SK-N-MC (cell line): Measurements from ENCODE around the gene GTF2H3.

Source experiments
- DNase-seq: peaks from one replicate; pipeline ENCODE4 v3.0.0-alpha.2; 2011; ENCODE audit warnings: low read depth, low spot score
- H3K27ac ChIP-seq: fragments of 200-600 bp; sonication (generic); 2 replicates; pipeline ENCODE4 v1.5.1; 2016; ENCODE audit warnings: mixed run types
- H3K36me3 ChIP-seq: fragments of 200-600 bp; sonication (generic); 2 replicates; pipeline ENCODE4 v1.6.1; 2017; ENCODE audit warnings: antibody characterized with exemption, low read length, mixed read lengths; ENCODE audit not compliant: insufficient read depth
- H3K4me3 ChIP-seq: fragments of 200-600 bp; sonication (generic); 2 replicates; pipeline ENCODE4 v1.5.1; 2016
- H3K9ac ChIP-seq: fragments of 200-600 bp; sonication (generic); 2 replicates; pipeline ENCODE4 v1.8.0; 2017; ENCODE audit warnings: mixed run types, mixed read lengths; ENCODE audit not compliant: insufficient read length
- H3K9me3 ChIP-seq: fragments of 200-600 bp; sonication (generic); 2 replicates; pipeline ENCODE4 v1.6.1; 2017; ENCODE audit warnings: low read depth, mild to moderate bottlenecking, antibody characterized with exemption, low read length, moderate library complexity, mixed read lengths
- EZH2 ChIP-seq: fragments of 200-600 bp; sonication (generic); IDR thresholded peaks from one replicate; pipeline ENCODE4 v1.6.1; 2017; ENCODE audit warnings: antibody characterized with exemption
- FOXP2 ChIP-seq: optimal IDR thresholded peaks from 2 replicates; pipeline ENCODE3; 2011; ENCODE audit warnings: mild to moderate bottlenecking, moderate library complexity; ENCODE audit not compliant: insufficient read depth; ENCODE audit errors: extremely low read length, control extremely low read depth
- POLR2AphosphoS5 ChIP-seq: IDR thresholded peaks from 2 replicates; pipeline ENCODE4 v1.6.1; 2012; ENCODE audit warnings: mild to moderate bottlenecking, low read depth, low read length, borderline replicate concordance

The GTF2H3 gene

GRCh38 chr12:123621101-123621500, 12.5 kb upstream of the GTF2H3 start:
- TF ChIP-seq FOXP2 = no peak
- no peak for TF ChIP-seq EZH2
- TF ChIP-seq POLR2AphosphoS5 = no peak; the same call in 1 of the 2 replicates
- H3K9me3 ChIP-seq = no peaks in the 10 kb centered on the region
- H3K36me3 ChIP-seq = peaks cover 79% of the 10 kb centered on the region
- H3K9ac ChIP-seq = no peak overlapping the region
- H3K4me3 ChIP-seq = no peak overlapping the region
- H3K27ac ChIP-seq = no peak overlapping the region
- DNase-seq = no peak

GRCh38 chr12:123621619-123622530, 11.8 kb upstream of the GTF2H3 start:
- DNase-seq = no peak
- Histone ChIP-seq H3K9me3 (no peaks in the 10 kb centered on the region), H3K36me3 (peaks cover 79% of the 10 kb centered on the region), H3K27ac (peak overlapping the region; percentile 62; the same call in 1 of the 2 replicates), H3K9ac (no peak overlapping the region), H3K4me3 (no peak overlapping the region)
- TF ChIP-seq EZH2 (no peak), POLR2AphosphoS5 (no peak), FOXP2 (no peak)

- no peak for DNase-seq
- TF ChIP-seq POLR2AphosphoS5 = no peak
- TF ChIP-seq FOXP2 = no peak
- TF ChIP-seq EZH2 = no peak
- peak overlapping the region; percentile 79 for H3K27ac ChIP-seq
- H3K4me3 ChIP-seq = peak overlapping the region; percentile 88
- H3K9ac ChIP-seq = peak overlapping the region; percentile 98
- no peaks in the 10 kb centered on the region for H3K9me3 ChIP-seq
- H3K36me3 ChIP-seq = peaks cover 18% of the 10 kb centered on the region
Measured at GRCh38 chr12:123634142-123634561, 523 bp downstream of the GTF2H3 start.

- no peak overlapping the region for H3K4me3 ChIP-seq
- no peak for DNase-seq
- no peaks in the 10 kb centered on the region for H3K9me3 ChIP-seq
- no peak overlapping the region for H3K27ac ChIP-seq
- H3K36me3 ChIP-seq = peaks cover 49% of the 10 kb centered on the region
- H3K9ac ChIP-seq = no peak overlapping the region
- TF ChIP-seq FOXP2 = no peak
- no peak for TF ChIP-seq POLR2AphosphoS5
- no peak for TF ChIP-seq EZH2
Measured at GRCh38 chr12:123643911-123644310, 10.3 kb downstream of the GTF2H3 start.

DNA sequence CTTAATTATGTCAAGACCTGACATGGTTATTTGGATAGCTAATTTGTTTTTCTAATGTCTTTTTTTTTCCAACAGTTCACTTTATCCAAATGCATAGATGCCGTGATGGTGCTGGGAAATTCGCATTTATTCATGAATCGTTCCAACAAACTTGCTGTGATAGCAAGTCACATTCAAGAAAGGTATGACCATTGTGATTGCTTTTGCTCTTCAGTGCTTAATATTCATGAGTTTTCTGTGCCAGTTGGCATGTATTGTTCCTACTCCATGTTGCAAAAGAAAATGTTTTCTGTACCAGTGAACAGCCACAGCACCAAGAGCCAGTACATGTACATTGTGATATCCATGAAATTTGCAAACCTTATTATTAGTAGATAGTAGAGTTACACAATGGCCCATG, 11.8 kb downstream of the GTF2H3 start:
- no peak overlapping the region for H3K27ac ChIP-seq
- peaks cover 58% of the 10 kb centered on the region for H3K36me3 ChIP-seq
- TF ChIP-seq EZH2 = no peak
- no peak for TF ChIP-seq POLR2AphosphoS5
- TF ChIP-seq FOXP2 = no peak
- H3K9ac ChIP-seq = no peak overlapping the region
- DNase-seq = no peak
- no peaks in the 10 kb centered on the region for H3K9me3 ChIP-seq
- no peak overlapping the region for H3K4me3 ChIP-seq

GRCh38 chr12:123645878-123646277, 12.2 kb downstream of the GTF2H3 start:
- no peak for TF ChIP-seq FOXP2
- no peak for TF ChIP-seq POLR2AphosphoS5
- no peak for TF ChIP-seq EZH2
- Histone ChIP-seq H3K27ac (no peak overlapping the region), H3K9me3 (no peaks in the 10 kb centered on the region), H3K9ac (no peak overlapping the region), H3K4me3 (no peak overlapping the region), H3K36me3 (peaks cover 63% of the 10 kb centered on the region)
- DNase-seq = no peak

- no peak overlapping the region for H3K9ac ChIP-seq
- no peak overlapping the region for H3K27ac ChIP-seq
- no peak for DNase-seq
Measured at GRCh38 chr12:123648401-123648800, 14.8 kb downstream of the GTF2H3 start.

GRCh38 chr12:123654129-123654701, 20.6 kb downstream of the GTF2H3 start:
- Histone ChIP-seq H3K27ac (no peak overlapping the region), H3K9me3 (no peaks in the 10 kb centered on the region), H3K9ac (no peak overlapping the region), H3K36me3 (peaks cover 62% of the 10 kb centered on the region), H3K4me3 (no peak overlapping the region)
- no peak for DNase-seq
- TF ChIP-seq POLR2AphosphoS5 (no peak), FOXP2 (no peak), EZH2 (no peak)

More at GRCh38 chr12:123648401-123648800, 14.8 kb downstream of the GTF2H3 start:
- TF ChIP-seq FOXP2 = no peak
- TF ChIP-seq POLR2AphosphoS5 = no peak
- TF ChIP-seq EZH2 = no peak
- Histone ChIP-seq H3K4me3 (no peak overlapping the region), H3K9me3 (no peaks in the 10 kb centered on the region), H3K36me3 (peaks cover 71% of the 10 kb centered on the region)
